Measurements from ENCODE around the gene CREB3L1.

Gene CREB3L1

GRCh38 chr11:46278387-46279125 lies 1.1 kb downstream of the CREB3L1 start:
- H3K4me1 ChIP-seq (ENCODE audit: control insufficient read depth, low read length), result peaks cover 7% of the 10 kb centered on the region
- H3K9me3 ChIP-seq (ENCODE audit: control insufficient read depth, insufficient read depth, low read length), result no peaks in the 10 kb centered on the region
- no peaks in the 10 kb centered on the region for H3K36me3 ChIP-seq (ENCODE audit: control insufficient read depth, low read length)
- no peak overlapping the region for H3K4me2 ChIP-seq (ENCODE audit: low read length)
- no peak overlapping the region for H3K4me3 ChIP-seq (ENCODE audit: low read length)
- peaks cover 40% of the 10 kb centered on the region for H3K27me3 ChIP-seq (ENCODE audit: control insufficient read depth, low read length)
- no peak overlapping the region for H3K27ac ChIP-seq (ENCODE audit: low read depth, low read length)
- TF ChIP-seq CTCF (IDR thresholded peaks at IDR 0.05; ENCODE audit: low read depth, low read length, poor library complexity, severe bottlenecking) (no peak), EZH2phosphoT487 (IDR thresholded peaks at IDR 0.05; ENCODE audit: borderline replicate concordance, low read length) (no peak)
- no peaks in the 10 kb centered on the region for H3F3A ChIP-seq (ENCODE audit: control insufficient read depth, insufficient read depth)
- no peaks in the 10 kb centered on the region for H3K9me2 ChIP-seq (replicated peaks; ENCODE audit: control insufficient read depth, low read length)
- no peaks in the 10 kb centered on the region for H4K20me1 ChIP-seq (ENCODE audit: control insufficient read depth, insufficient read depth, low read depth, low read length)
- no peaks in the 10 kb centered on the region for H3K79me2 ChIP-seq (ENCODE audit: control insufficient read depth, low read length)

- H3K9me2 ChIP-seq (replicated peaks; ENCODE audit: control insufficient read depth, low read length), result no peaks in the 10 kb centered on the region
- H3F3A ChIP-seq (ENCODE audit: control insufficient read depth, insufficient read depth), result no peaks in the 10 kb centered on the region
- H3K4me2 ChIP-seq (ENCODE audit: low read length), result no peak overlapping the region
- H3K79me2 ChIP-seq (ENCODE audit: control insufficient read depth, low read length), result no peaks in the 10 kb centered on the region
- H4K20me1 ChIP-seq (ENCODE audit: control insufficient read depth, insufficient read depth, low read depth, low read length), result no peaks in the 10 kb centered on the region
- H3K27ac ChIP-seq (ENCODE audit: low read depth, low read length), result no peak overlapping the region
- H3K4me3 ChIP-seq (ENCODE audit: low read length), result no peak overlapping the region
- no peaks in the 10 kb centered on the region for H3K36me3 ChIP-seq (ENCODE audit: control insufficient read depth, low read length)
- TF ChIP-seq CTCF (IDR thresholded peaks at IDR 0.05; ENCODE audit: low read depth, low read length, poor library complexity, severe bottlenecking) (no peak), EZH2phosphoT487 (IDR thresholded peaks at IDR 0.05; ENCODE audit: borderline replicate concordance, low read length) (no peak)
- peaks cover 44% of the 10 kb centered on the region for H3K27me3 ChIP-seq (ENCODE audit: control insufficient read depth, low read length)
- H3K4me1 ChIP-seq (ENCODE audit: control insufficient read depth, low read length), result peaks cover 7% of the 10 kb centered on the region
- H3K9me3 ChIP-seq (ENCODE audit: control insufficient read depth, insufficient read depth, low read length), result no peaks in the 10 kb centered on the region
Observed at GRCh38 chr11:46279126-46280099, 2.0 kb downstream of the CREB3L1 start.

GRCh38 chr11:46280706-46281105 lies 3.2 kb downstream of the CREB3L1 start:
- H4K20me1 ChIP-seq (ENCODE audit: control insufficient read depth, insufficient read depth, low read depth, low read length), result no peaks in the 10 kb centered on the region
- no peaks in the 10 kb centered on the region for H3K9me2 ChIP-seq (replicated peaks; ENCODE audit: control insufficient read depth, low read length)
- H3K4me2 ChIP-seq (ENCODE audit: low read length), result no peak overlapping the region
- H3K27ac ChIP-seq (ENCODE audit: low read depth, low read length), result no peak overlapping the region
- peaks cover 7% of the 10 kb centered on the region for H3K4me1 ChIP-seq (ENCODE audit: control insufficient read depth, low read length)
- H3K36me3 ChIP-seq (ENCODE audit: control insufficient read depth, low read length), result no peaks in the 10 kb centered on the region
- TF ChIP-seq EZH2phosphoT487 (IDR thresholded peaks at IDR 0.05; ENCODE audit: borderline replicate concordance, low read length) (no peak), CTCF (IDR thresholded peaks at IDR 0.05; ENCODE audit: low read depth, low read length, poor library complexity, severe bottlenecking) (no peak)
- no peak overlapping the region for H3K4me3 ChIP-seq (ENCODE audit: low read length)
- H3F3A ChIP-seq (ENCODE audit: control insufficient read depth, insufficient read depth), result no peaks in the 10 kb centered on the region
- H3K9me3 ChIP-seq (ENCODE audit: control insufficient read depth, insufficient read depth, low read length), result no peaks in the 10 kb centered on the region
- no peaks in the 10 kb centered on the region for H3K79me2 ChIP-seq (ENCODE audit: control insufficient read depth, low read length)
- H3K27me3 ChIP-seq (ENCODE audit: control insufficient read depth, low read length), result peaks cover 50% of the 10 kb centered on the region

Measured in DOHH2 (cell line).